ENCODE data around the gene CADPS2.

DNA sequence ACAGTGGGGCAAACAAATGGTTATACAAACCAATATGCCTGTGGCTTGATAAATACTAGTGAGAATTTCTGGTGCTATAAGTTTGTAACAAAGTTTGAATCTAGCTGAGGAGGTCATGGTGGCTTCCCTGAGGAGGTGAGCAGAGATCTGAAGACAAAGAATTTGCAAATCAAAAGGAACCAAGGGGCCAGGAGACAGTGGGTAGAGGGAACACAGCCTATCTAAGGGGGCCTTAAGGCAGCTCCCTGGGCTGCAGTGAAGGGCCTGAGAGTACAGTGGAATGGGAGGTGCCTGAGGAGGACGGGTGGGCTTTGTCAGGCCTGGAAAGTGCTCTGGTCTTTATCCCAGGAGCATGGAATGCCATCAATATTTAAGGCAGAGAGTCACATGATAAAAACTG, 209.1 kb downstream of the CADPS2 start:
- TF ChIP-seq, protein P1, sequence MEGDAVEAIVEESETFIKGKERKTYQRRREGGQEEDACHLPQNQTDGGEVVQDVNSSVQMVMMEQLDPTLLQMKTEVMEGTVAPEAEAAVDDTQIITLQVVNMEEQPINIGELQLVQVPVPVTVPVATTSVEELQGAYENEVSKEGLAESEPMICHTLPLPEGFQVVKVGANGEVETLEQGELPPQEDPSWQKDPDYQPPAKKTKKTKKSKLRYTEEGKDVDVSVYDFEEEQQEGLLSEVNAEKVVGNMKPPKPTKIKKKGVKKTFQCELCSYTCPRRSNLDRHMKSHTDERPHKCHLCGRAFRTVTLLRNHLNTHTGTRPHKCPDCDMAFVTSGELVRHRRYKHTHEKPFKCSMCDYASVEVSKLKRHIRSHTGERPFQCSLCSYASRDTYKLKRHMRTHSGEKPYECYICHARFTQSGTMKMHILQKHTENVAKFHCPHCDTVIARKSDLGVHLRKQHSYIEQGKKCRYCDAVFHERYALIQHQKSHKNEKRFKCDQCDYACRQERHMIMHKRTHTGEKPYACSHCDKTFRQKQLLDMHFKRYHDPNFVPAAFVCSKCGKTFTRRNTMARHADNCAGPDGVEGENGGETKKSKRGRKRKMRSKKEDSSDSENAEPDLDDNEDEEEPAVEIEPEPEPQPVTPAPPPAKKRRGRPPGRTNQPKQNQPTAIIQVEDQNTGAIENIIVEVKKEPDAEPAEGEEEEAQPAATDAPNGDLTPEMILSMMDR (conservative IDR thresholded peaks at IDR 0.05; ENCODE audit: low read length): no peak
- TF ChIP-seq EZH2phosphoT487 (IDR thresholded peaks at IDR 0.05; ENCODE audit: borderline replicate concordance, low read depth, low read length): no peak
